GM12875 (cell line): Measurements from ENCODE around the gene SOCS1.

Experiments
- H3K4me3 ChIP-seq: one replicate; pipeline ENCODE4 v1.5.1; 2011; ENCODE audit warnings: low read depth, low read length, control low read depth
- TF ChIP-seq, protein P1 (sequence below): IDR thresholded peaks from 2 replicates; pipeline ENCODE4 v1.5.1; 2011; ENCODE audit warnings: low read depth, mild to moderate bottlenecking, control low read depth, inconsistent platforms, low read length, moderate library complexity, borderline replicate concordance; ENCODE audit not compliant: insufficient read depth

SOCS1 gene

DNA sequence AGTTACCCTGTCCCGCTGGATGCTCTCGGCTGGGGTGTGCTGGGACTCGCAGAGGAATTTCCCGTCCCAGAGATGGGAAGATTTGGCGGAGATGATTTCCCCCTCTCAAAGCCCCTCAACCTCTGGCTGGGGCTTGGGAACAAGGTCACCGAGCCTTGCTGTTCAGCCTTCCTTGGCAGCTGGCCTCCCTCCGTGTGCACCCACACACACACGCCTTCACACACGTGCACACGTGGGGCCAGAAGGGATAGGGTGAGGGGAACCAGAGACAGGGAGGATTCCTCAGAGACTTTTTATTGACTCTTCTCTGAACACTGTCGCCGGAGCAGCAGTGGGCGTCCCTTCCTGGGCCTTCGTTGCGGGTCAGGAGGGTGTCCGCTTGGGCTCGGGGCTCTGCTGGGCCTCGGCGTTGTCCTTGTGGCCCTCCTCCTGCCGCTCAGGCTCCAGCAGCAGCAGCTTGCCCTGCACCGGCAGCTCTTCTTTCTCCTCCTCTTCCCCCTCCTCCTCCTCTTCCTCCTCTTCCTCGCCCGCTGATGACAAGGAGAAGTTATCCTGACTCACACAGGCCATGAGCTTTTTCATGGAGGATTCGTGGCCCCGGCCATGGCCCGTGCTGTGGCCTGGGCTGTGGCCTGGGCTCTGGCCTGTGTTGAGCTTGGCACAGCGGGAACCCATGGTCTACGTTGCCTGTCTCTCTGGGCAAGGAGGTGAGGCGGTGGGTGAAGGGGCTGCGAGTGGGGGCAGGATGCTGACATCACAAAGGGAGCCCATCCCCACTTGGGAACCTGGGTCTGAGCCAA, 17.1 kb upstream of the SOCS1 start, which contains the start of gene PRM3:
PRM3 (minus strand) TSS at position 709 of the 800 bp plus-strand sequence; CDS start at position 675, 34 bp downstream.
- TF ChIP-seq, protein P1, sequence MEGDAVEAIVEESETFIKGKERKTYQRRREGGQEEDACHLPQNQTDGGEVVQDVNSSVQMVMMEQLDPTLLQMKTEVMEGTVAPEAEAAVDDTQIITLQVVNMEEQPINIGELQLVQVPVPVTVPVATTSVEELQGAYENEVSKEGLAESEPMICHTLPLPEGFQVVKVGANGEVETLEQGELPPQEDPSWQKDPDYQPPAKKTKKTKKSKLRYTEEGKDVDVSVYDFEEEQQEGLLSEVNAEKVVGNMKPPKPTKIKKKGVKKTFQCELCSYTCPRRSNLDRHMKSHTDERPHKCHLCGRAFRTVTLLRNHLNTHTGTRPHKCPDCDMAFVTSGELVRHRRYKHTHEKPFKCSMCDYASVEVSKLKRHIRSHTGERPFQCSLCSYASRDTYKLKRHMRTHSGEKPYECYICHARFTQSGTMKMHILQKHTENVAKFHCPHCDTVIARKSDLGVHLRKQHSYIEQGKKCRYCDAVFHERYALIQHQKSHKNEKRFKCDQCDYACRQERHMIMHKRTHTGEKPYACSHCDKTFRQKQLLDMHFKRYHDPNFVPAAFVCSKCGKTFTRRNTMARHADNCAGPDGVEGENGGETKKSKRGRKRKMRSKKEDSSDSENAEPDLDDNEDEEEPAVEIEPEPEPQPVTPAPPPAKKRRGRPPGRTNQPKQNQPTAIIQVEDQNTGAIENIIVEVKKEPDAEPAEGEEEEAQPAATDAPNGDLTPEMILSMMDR: no peak
- no peak within 1 kb of the TSS for H3K4me3 ChIP-seq

DNA sequence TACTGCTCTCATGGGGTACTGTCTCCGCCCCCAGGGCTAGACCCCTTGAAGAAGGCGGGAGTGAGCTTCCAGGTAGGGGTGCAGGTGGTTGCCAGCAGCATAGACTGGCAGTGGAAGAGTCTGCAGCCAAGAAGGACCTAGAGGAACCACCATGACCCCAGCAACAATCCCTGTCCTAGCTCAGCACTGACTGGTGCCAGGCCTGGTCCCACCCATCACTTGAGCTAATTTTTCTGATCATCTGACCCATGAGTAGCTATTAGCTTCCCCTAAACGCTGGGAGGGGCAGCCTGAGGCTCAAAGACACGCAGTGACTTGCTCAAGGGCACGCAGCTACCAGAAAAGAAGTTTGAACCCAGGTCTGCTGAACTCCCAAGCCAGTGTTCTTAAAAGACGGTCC, 16.5 kb upstream of the SOCS1 start:
- TF ChIP-seq, protein P1: no peak
- H3K4me3 ChIP-seq: no peak overlapping the region

DNA sequence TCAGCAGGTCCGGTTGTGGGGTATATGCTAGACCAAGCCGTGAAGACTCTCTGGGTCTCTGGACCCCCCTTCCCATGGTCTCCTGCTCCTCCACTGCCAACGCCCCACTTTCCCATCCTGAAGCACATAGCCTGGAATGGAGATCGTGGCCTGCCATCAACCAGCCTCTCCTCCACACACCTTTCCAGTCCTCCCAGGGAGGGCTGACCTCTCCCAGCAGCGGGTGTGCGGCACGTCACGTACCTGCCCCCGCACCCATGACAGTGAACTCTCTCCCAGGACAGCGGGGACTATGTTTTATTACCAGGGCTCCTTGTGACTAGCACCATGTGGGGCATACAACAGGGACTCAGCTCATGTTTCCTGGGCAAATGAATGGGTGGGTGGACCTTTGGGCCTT, 15.6 kb upstream of the SOCS1 start:
- H3K4me3 ChIP-seq: no peak overlapping the region
- TF ChIP-seq, protein P1: no peak

DNA sequence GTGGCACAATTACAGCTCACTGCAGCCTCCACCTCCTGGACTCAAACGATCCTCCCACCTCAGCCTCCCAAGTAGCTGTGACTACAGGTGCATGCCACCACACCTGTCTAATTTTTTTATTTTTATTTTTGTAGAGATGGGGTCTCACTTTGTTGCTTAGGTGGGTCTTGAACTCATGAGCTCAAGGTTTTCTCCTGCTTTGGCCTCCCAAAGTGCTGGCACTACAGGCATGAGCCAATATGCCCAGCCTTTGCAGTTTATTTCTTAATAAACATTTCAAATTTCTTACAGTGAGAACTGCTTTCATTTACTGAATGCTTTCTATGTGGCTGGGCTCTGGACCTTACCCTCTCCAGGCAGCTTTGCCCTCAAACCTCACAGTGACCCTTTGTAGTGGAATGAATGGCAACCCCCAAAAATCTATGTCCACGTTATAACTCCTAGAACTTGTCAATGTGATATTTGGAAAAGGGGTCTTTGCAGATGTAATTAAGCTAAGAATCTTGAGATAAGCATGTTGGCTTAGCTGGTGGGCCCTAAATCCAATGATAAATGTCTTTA, 14.7 kb upstream of the SOCS1 start:
- TF ChIP-seq, protein P1: no peak
- H3K4me3 ChIP-seq: no peak overlapping the region

DNA sequence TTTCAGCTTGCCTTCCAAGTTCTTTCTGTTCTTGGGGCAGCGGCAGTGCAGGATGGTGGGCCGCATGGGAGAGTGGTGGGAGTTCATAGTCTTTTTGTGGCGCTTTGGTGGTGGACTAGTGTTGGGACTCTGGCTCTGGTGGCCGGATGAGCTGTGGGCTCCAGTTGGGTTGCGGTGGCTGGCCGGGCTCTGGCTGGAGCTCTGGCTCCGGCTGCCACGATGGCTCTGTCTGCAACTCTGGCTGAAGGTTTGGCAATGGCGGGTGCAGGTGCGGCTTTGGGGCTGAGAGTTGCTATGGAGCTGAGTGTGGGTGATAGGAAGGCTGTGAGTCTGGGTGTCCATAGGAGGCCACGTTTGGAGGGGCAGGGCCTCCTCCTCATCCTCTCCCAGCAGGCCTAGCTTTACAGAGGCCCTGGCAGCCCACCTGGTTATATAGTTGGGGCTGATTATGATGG, 12.9 kb upstream of the SOCS1 start, which contains the start of gene TNP2:
TNP2 (minus strand) TSS at position 405 of the 455 bp plus-strand sequence; CDS start at position 342, 63 bp downstream.
- TF ChIP-seq, protein P1: no peak

DNA sequence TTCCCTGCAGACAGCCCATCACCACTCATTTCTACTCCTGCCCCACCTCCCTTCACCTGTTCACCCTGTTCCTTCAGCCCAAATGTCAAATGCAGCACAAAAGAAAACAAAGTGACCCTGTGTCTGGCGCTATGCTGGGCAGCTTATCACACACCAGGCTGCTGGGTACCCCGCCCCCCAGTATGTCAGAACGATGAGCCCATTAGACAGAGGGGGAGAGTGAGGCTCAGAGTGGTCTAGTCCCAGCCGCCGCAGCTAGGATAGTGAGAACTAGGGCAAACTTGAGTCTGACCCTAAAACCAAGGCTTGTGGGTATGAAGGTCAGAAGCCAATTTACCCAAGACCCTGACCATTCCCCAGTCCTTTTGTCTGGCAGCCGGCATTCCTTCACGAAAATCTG, 9.1 kb upstream of the SOCS1 start:
- no peak overlapping the region for H3K4me3 ChIP-seq
- TF ChIP-seq, protein P1: no peak

More for the DNA sequence above, 12.9 kb upstream of the SOCS1 start, which contains the start of gene TNP2:
- no peak within 1 kb of the TSS for H3K4me3 ChIP-seq
